Epithelial cell of proximal tubule (primary cell): ENCODE results near the gene SLC39A13. TPM values are rescaled to one million over a fixed set of nuclear protein-coding genes. Genes with fewer than 3 reads are reported as not detected.

ENCODE experiments used
- DNase-seq: peaks from one replicate; pipeline ENCODE4 v3.0.0-alpha.2; 2011; ENCODE audit warnings: low read depth
- H3K4me3 ChIP-seq: 2 replicates; pipeline ENCODE4 v1.5.1; 2011; ENCODE audit warnings: low read depth, mild to moderate bottlenecking, low read length
- CTCF ChIP-seq: conservative IDR thresholded peaks from 2 replicates; pipeline ENCODE4 v1.5.1; 2012; ENCODE audit warnings: low read depth, mild to moderate bottlenecking, low read length
- total RNA-seq: library from RNA; depleted of rRNA; stranded (reverse); fragments of >200 nt; gene quantifications from 2 replicates; pipeline ENCODE4 v1.2.3, GENCODE V29; 2015

The SLC39A13 gene
- total RNA-seq, 1 donor from 2014 or later, result 64.5 TPM

GRCh38 chr11:47433157-47433556 is 24.8 kb downstream of the SLC39A13 start:
- no peak for DNase-seq
- no peak for TF ChIP-seq CTCF
- no peak overlapping the region for H3K4me3 ChIP-seq

GRCh38 chr11:47434011-47434786 is 25.8 kb downstream of the SLC39A13 start:
- no peak for TF ChIP-seq CTCF
- H3K4me3 ChIP-seq, result no peak overlapping the region
- no peak for DNase-seq

GRCh38 chr11:47435687-47436086 is 27.3 kb downstream of the SLC39A13 start:
- no peak for TF ChIP-seq CTCF
- H3K4me3 ChIP-seq, result no peak overlapping the region
- no peak for DNase-seq

GRCh38 chr11:47436726-47437125 is 28.3 kb downstream of the SLC39A13 start:
- H3K4me3 ChIP-seq, result no peak overlapping the region
- TF ChIP-seq CTCF, result no peak
- no peak for DNase-seq

GRCh38 chr11:47437218-47437745 is 28.9 kb downstream of the SLC39A13 start:
- H3K4me3 ChIP-seq, result no peak overlapping the region
- TF ChIP-seq CTCF, result no peak
- DNase-seq, result no peak

- no peak for DNase-seq
- no peak for TF ChIP-seq CTCF
Observed at GRCh38 chr11:47437746-47438418, 29.5 kb downstream of the SLC39A13 start.

GRCh38 chr11:47438721-47439120 is 30.3 kb downstream of the SLC39A13 start:
- H3K4me3 ChIP-seq, result no peak overlapping the region
- DNase-seq, result no peak
- TF ChIP-seq CTCF, result no peak

More at GRCh38 chr11:47437746-47438418, 29.5 kb downstream of the SLC39A13 start:
- no peak overlapping the region for H3K4me3 ChIP-seq
